Activated CD4-positive, alpha-beta T cell treated with anti-CD3 and anti-CD28 coated beads, Interleukin-2, amount 50 U/mL, for 48 hours (primary cell): ENCODE measurements around the gene PARD3.
"Not testable (repeated sequence)": the region's sequence is repeated elsewhere in the genome, so short reads cannot be mapped to it uniquely, and the experiment has no call there.

ENCODE experiments used
- DNase-seq, 2 experiments: peaks; one replicate each; pipeline ENCODE4 v3.0.0-alpha.2; 2020

PARD3 gene

DNA sequence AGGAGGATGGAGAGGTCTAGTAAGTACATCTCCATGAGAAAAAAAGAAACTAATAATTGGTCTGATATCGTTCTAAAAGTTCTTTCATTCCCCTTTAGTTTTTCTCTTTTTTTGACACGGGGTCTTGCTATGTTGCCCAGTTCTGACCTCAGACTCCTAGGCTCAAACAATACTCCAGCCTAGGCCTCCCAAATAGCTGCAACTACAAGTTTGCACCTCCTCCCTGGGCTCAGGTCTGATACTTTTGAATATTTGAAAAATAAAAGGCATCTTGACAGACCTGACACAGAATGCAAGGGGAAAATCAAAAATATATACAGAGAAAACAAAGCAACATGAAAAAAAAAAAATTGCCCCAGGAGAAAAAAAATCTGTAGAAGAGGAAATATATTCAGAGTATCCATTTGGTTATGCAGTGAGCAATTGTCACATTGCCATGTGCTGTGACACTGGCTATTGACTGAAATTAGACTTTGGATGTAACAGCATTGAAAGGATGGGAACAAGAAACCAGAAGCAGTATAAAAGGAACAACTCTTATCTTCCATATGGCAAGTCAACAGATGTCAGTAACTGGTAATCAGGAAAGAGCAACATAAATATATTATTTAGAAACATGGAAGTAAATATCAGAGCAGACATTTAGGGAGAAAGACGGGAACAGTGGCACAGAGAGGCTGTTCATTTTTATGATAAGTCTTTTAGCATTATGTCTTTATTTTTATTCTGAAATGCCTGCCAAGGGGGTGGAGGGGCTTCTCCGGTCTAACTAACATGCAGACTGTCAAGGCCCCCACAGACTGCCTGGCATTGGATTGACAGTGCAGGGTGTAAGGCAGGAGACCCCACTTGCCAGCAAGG is 408.4 kb downstream of the PARD3 start:
- DNase-seq = no peak

GRCh38 chr10:34405611-34406462 is 409.3 kb downstream of the PARD3 start:
- no peak for DNase-seq

GRCh38 chr10:34403512-34403911 is 411.6 kb downstream of the PARD3 start:
- DNase-seq = no peak

DNA sequence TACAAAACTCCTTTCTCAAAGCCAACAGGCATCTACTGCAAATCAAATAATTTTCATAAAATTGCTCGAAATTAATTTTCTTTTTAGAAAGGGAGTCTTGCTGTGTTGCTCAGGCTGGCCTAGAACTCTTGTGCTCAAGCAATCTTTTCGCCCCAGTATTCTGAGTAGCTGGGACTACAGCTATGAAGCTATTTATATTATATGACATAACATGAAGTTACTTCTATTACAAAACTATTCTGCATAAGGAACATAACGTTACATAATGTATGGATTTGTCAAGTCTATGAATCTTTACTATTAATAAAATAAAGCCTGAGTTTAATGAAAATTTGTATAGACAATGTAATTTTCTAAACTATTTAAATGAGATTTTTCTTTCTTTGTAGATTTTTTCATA is 415.0 kb downstream of the PARD3 start:
- DNase-seq = no peak

DNA sequence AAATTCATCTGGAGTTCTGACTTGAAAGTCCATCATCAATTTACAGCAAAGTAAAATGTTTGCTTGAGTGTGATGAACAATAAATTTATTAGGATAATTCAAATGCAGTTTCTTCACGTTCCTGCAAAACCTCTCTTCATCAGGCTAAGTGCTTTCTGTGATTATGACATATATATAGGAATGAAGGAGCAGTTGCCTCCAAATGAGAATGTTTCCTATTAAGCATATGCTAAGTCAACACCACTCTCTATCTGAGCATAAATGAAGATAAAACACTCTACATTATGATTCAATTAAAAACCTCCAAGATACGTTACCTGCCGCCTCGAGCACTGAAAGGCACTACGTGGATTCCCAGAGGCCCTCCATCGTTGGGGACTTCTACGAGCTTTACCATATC is 416.1 kb downstream of the PARD3 start:
- no peak for DNase-seq

DNA sequence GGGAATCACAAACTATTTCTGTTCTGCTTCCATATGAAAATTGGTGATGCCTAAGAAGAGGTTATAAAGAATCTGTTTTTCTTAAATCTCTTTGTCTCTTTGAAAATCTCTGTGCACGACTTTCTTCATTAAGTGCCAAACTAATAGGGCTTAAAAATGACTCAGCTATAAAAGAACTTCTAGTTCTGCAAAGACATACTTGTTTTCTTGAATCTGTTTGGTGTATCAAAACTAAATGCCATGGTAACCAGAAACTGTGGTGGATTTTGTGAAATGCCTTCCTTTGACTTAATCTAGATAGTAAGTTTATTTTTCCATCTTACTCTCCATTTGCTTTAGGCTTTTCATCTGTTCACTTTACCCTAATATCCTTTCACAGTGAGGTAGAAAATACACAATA is 417.8 kb downstream of the PARD3 start:
- DNase-seq = no peak

DNA sequence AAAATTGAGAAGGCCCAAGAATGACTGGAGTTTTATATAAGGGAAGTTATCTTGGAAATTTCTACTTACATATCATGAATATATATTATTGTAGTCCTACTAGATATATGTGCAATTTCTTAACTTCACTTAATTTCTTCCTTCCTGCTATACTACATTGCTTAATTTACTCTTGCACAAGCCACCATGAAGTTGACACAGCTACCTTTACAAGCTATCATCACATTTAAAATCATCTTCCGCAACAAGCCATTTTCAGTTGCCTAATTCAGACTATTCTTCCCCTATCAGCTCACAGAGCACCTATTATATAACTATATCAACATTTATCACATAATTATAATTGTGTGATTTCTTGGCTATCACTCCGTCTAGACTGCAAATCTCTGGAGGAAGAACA is 418.4 kb downstream of the PARD3 start:
- DNase-seq = no peak

- DNase-seq = no peak
Observed at GRCh38 chr10:34392641-34393170, 422.4 kb downstream of the PARD3 start.

GRCh38 chr10:34391168-34391567 is 423.9 kb downstream of the PARD3 start:
- DNase-seq = not testable (repeated sequence)

DNA sequence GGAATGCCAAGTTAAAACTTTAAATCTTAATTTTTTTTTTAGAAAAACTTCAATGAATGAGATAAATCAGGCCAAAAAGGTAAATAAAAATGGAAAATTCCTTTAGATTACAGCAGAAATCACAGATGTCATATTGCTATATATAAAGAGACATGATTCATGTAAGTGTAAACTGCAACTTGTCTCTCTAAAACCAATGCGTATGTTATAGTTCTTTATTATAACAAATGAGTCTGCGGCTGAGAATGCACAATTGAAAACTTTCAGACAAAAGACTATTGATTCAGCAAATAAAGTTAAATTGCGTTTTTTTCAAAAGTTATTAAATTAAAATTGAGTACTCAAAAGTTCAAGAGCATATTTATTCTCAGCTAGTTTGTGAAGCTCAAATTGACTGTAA is 425.3 kb downstream of the PARD3 start:
- no peak for DNase-seq

- no peak for DNase-seq
Observed at GRCh38 chr10:34386921-34387320, 428.2 kb downstream of the PARD3 start.

DNA sequence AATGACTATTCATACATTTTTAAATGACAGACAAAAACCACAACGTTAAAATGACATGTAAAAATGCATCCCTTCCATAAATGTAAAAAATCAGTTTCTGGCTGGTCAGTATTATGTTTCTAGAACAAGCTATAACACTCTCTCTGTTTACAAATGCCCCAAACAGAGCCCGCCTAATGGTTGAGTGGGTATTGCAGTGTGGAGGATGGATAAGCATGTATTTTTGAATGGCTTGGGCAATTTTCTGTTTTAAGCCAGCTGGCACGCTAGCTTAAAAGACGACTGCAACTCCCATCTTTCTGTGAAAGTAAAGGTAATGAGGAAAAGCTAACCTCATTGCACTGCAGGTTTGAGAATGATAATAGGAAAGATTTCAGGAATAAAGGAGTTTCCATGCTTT is 430.7 kb downstream of the PARD3 start:
- no peak for DNase-seq

DNA sequence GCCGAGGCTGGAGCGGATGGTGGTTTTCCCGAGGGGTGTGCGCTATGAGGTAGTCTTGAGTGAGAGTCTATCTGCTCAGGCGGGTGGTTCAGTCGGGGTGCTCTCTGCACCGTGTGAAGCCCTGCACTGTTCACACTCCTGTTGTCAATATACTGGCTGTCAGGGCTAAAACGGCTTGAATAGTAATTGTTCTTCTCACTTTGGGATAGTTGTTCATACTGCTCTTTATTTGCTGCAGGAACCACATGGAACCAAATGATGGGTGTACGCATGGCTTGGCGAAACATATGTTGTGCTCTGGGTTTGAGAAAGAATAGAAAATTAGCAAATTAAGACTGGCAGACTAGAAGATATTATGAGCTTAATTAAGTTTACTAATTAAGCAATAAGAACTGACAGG is 432.5 kb downstream of the PARD3 start:
- no peak for DNase-seq

DNA sequence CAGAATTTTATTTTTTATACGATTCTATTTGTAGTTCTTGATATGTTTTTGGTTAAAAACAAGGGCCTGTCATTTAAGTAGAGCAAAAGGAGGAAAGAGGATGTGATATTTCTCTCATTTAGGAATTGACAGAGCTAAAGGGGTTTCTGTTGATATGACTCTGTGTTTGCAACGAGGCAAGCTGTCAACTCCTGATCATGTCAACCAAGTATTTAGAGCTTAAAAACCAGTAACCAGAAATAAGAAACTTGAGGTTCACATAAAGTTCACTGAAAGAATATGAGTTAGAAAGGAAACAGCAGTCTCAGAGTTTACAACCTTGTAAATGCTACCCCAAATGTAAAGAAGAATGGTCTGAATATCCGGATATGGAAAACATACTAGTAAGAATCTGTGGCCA is 434.2 kb downstream of the PARD3 start:
- DNase-seq = no peak

- DNase-seq = no peak
Observed at GRCh38 chr10:34378297-34378696, 436.8 kb downstream of the PARD3 start.

DNA sequence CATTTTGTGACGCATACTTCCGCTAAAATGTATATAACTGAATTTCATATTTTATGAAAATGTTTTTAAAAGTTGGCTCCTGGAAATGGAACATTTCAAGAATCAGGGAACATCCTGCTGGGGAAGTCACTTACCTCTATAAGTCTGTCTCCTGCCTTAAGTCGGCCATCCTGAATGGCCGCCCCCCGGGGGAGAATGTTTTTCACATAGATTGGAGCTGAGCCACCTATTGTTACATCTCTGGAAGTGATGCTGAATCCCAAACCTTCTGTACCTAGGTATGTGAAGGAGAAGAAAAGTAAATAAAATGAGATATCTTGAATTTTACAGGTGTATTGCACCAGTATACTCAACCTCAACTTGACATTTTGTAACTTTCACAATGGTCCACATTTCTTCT is 437.3 kb downstream of the PARD3 start:
- DNase-seq = no peak

DNA sequence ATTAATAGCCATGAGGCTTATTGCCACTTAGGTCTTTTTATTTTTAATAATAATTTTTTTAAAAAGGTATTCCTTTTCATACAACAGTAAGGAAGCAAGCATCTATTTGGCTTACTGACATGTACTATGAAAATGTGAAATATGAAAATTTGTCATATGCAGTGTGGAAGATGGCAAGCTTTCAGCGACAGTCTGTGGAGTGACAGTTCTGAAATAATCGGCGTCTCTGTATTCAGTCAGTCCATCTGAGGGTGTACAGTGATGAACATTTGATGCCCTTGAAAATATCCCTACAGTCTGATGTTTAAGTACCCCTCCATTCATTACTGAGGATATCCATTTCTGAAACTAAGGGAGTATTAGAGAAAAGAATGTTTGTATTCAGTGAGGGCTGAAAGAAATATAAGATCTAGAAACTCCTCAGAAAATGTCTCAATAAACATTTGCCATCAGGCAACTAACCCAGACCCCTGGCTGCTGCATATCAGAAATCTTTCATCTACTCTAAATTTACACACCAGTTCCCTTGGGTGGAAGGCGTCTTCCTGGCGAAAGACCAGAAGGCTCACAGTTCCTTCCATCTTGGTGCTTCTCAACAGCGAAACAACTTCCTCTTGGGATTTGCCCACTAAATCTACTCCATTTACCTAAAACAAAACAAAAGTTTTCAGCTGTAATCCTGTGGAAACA is 440.6 kb downstream of the PARD3 start:
- no peak for DNase-seq

- no peak for DNase-seq
Observed at GRCh38 chr10:34373211-34373610, 441.9 kb downstream of the PARD3 start.

DNA sequence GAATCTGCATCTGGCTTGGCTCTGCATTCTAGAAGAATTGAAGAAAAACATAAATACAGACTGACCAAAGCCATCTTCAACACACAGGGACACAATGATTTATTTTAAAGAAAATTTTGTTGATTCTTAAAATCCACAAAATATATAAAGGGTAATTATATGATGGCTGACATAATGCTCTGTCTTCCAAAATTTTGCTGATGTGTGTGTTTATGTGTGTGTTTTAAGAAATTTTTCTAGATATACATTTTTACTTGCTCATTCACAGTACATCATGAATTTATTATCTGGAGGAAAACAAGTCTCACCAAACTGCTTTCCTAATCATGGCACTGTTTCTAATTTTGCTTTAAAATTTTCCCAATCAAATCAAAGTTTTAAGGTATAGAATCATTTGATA is 442.6 kb downstream of the PARD3 start:
- no peak for DNase-seq

GRCh38 chr10:34370126-34370525 is 445.0 kb downstream of the PARD3 start:
- no peak for DNase-seq

DNA sequence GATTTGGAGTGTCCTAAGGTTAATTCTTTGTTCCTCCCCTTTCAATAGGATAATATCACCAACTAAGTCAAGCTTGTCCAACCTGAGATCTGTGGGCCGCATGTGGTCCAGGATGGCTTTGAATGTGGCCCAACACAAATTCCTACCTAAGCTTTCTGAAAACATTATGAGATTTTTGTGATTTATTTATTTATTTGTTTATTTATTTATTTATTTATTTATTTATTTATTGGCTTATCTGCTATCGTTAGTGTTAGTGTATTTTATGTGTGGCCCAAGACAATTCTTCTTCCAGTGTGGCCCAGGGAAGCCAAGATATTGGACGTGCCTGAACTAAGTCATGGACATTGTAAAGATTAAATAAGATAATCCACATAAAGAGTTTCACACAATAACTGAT is 446.0 kb downstream of the PARD3 start:
- no peak for DNase-seq

GRCh38 chr10:34364253-34365037 is 450.7 kb downstream of the PARD3 start:
- no peak for DNase-seq
